Progenitor cell of endocrine pancreas (in vitro differentiated cells): Measurements from ENCODE around the gene P2RY6. TPM values are rescaled to one million over a fixed set of nuclear protein-coding genes. Genes with fewer than 3 reads are reported as not detected.
A peak's percentile ranks its signal among the peaks of the same experiment; 100 is the strongest.

Experiments used
- DNase-seq: peaks from one replicate; pipeline ENCODE4 v3.0.0; 2021; ENCODE audit warnings: low spot score; ENCODE audit not compliant: unreplicated experiment
- H3K27ac Mint-ChIP-seq: 2 replicates; pipeline ENCODE4 v1.8.0; 2021; ENCODE audit warnings: mild to moderate bottlenecking, moderate library complexity, mixed read lengths
- H3K27me3 Mint-ChIP-seq: 2 replicates; pipeline ENCODE4 v1.8.0; 2021; ENCODE audit warnings: mixed read lengths
- H3K36me3 Mint-ChIP-seq: 2 replicates; pipeline ENCODE4 v1.8.0; 2022; ENCODE audit warnings: mixed read lengths; ENCODE audit not compliant: insufficient read depth
- H3K4me1 Mint-ChIP-seq: 2 replicates; pipeline ENCODE4 v1.8.0; 2021; ENCODE audit warnings: low read depth, mixed read lengths
- H3K4me3 Mint-ChIP-seq: 2 replicates; pipeline ENCODE4 v1.8.0; 2021; ENCODE audit warnings: low read depth, mild to moderate bottlenecking, moderate library complexity, mixed read lengths
- H3K9me3 Mint-ChIP-seq: 2 replicates; pipeline ENCODE4 v1.8.0; 2021; ENCODE audit warnings: low read depth, mixed read lengths
- CTCF ChIP-seq: fragments of 200-600 bp; sonication (generic); IDR thresholded peaks from one replicate; pipeline ENCODE4 v1.5.0; 2021; ENCODE audit warnings: antibody characterized with exemption, mild to moderate bottlenecking; ENCODE audit not compliant: unreplicated experiment
- total RNA-seq: library from RNA; stranded (reverse); gene quantifications from 2 replicates; pipeline ENCODE4 v1.2.1, GENCODE V29; 2021

Gene P2RY6
- total RNA-seq, 1 donor from 2014 or later: 0.14 TPM

GRCh38 chr11:73310661-73311393 is 38.7 kb downstream of the P2RY6 start:
- peaks cover 50% of the 10 kb centered on the region for H3K4me1 Mint-ChIP-seq
- no peaks in the 10 kb centered on the region for H3K27me3 Mint-ChIP-seq
- H3K4me3 Mint-ChIP-seq: no peak overlapping the region
- no peak for TF ChIP-seq CTCF
- H3K9me3 Mint-ChIP-seq: no peaks in the 10 kb centered on the region
- no peaks in the 10 kb centered on the region for H3K36me3 Mint-ChIP-seq
- no peak for DNase-seq
- H3K27ac Mint-ChIP-seq: no peak overlapping the region

DNA sequence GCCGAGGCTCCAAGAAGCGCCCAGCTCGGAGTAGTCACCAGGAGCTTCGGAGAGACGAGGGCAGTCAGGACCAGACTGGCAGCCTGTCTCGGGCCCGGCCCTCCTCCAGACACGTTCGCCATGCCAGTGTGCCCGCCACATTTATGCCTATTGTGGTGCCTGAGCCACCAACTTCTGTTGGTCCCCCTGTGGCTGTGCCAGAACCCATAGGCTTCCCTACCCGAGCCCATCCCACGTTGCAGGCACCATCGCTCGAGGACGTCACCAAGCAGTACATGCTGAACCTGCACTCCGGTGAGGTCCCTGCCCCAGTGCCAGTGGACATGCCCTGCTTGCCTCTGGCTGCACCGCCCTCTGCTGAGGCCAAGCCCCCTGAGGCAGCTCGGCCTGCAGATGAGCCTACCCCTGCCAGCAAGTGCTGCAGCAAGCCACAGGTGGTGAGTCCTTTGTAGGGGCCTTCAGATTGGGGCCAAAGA is 39.3 kb downstream of the P2RY6 start:
- H3K4me3 Mint-ChIP-seq: no peak overlapping the region
- H3K27ac Mint-ChIP-seq: no peak overlapping the region
- H3K9me3 Mint-ChIP-seq: no peaks in the 10 kb centered on the region
- no peak for TF ChIP-seq CTCF
- H3K36me3 Mint-ChIP-seq: peaks cover 5% of the 10 kb centered on the region
- no peaks in the 10 kb centered on the region for H3K27me3 Mint-ChIP-seq
- no peak for DNase-seq
- H3K4me1 Mint-ChIP-seq: peaks cover 55% of the 10 kb centered on the region

GRCh38 chr11:73312036-73312435 is 39.9 kb downstream of the P2RY6 start:
- DNase-seq: no peak
- Mint-ChIP-seq H3K4me3 (peak overlapping the region; percentile 44), H3K9me3 (no peaks in the 10 kb centered on the region), H3K4me1 (peaks cover 52% of the 10 kb centered on the region), H3K36me3 (peaks cover 6% of the 10 kb centered on the region), H3K27ac (peak overlapping the region; percentile 8), H3K27me3 (no peaks in the 10 kb centered on the region)
- no peak for TF ChIP-seq CTCF

GRCh38 chr11:73312851-73313327 is 40.8 kb downstream of the P2RY6 start:
- H3K4me3 Mint-ChIP-seq: peak overlapping the region; percentile 63
- TF ChIP-seq CTCF: no peak
- no peak for DNase-seq
- peaks cover 6% of the 10 kb centered on the region for H3K36me3 Mint-ChIP-seq
- H3K4me1 Mint-ChIP-seq: peaks cover 49% of the 10 kb centered on the region
- no peaks in the 10 kb centered on the region for H3K9me3 Mint-ChIP-seq
- no peak overlapping the region for H3K27ac Mint-ChIP-seq
- no peaks in the 10 kb centered on the region for H3K27me3 Mint-ChIP-seq

DNA sequence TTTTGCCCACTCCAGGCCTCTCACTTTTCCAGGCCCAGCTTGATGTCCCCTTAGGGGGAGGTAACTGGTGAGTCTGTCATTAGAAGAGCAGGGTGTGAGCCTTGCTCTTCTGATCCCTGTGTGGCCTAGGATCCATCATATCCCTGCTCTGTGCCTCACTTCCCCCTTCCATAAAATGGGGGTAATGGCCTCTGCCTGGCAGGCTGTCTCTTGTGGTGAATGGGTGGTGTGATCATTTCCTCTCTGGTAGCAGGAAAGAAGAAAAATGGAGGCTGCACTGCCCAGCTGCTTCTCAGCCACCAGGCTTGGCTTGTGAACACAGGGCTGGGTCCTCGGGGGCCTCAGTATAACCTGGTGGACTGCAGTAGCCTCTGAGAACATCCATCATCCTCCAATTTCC is 41.5 kb downstream of the P2RY6 start:
- no peak overlapping the region for H3K27ac Mint-ChIP-seq
- H3K9me3 Mint-ChIP-seq: no peaks in the 10 kb centered on the region
- H3K27me3 Mint-ChIP-seq: no peaks in the 10 kb centered on the region
- H3K4me1 Mint-ChIP-seq: peaks cover 49% of the 10 kb centered on the region
- TF ChIP-seq CTCF: no peak
- H3K4me3 Mint-ChIP-seq: peak overlapping the region; percentile 63
- peaks cover 7% of the 10 kb centered on the region for H3K36me3 Mint-ChIP-seq
- DNase-seq: no peak
